HG02970 (cell line): Measurements from ENCODE around the gene DPY19L1.
A peak's percentile ranks its signal among the peaks of the same experiment; 100 is the strongest.
"Not testable (repeated sequence)": the region's sequence is repeated elsewhere in the genome, so short reads cannot be mapped to it uniquely, and the experiment has no call there.

Experiments used
- ATAC-seq: cut with Tn5 transposase; IDR thresholded peaks from one replicate; pipeline ENCODE4 v1.9.1; 2021; ENCODE audit warnings: mild to moderate bottlenecking, moderate library complexity, moderate number of reproducible peaks; ENCODE audit not compliant: unreplicated experiment, low FRiP score

The DPY19L1 gene

GRCh38 chr7:35037211-35037525 is at the start of gene DPY19L1:
Gene DPY19L1 (minus strand): TSS chr7:35037485. CDS start chr7:35037394, 91 bp downstream.
- peak; percentile 26 for ATAC-seq

DNA sequence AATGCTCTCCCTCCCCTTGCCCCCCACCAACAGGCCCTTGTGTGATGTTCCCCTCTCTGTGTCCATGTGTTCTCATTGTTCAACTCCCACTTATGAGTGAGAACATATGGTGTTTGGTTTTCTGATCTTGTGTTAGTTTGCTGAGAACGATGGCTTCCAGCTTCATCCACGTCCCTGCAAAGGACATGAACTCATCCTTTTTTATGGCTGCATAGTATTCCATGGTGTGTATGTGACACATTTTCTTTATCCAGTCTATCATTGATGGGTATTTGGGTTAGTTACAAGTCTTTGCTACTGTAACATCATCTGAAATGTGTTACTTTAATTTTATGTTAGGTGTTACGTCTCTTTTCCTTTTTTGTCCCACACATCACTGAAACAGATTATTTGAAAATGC is 42.2 kb upstream of the DPY19L1 start:
- not testable (repeated sequence) for ATAC-seq

- ATAC-seq: not testable (repeated sequence)
Measured at GRCh38 chr7:35074008-35074407, 36.7 kb upstream of the DPY19L1 start.

GRCh38 chr7:35072950-35073827 is 35.9 kb upstream of the DPY19L1 start:
- not testable (repeated sequence) for ATAC-seq

DNA sequence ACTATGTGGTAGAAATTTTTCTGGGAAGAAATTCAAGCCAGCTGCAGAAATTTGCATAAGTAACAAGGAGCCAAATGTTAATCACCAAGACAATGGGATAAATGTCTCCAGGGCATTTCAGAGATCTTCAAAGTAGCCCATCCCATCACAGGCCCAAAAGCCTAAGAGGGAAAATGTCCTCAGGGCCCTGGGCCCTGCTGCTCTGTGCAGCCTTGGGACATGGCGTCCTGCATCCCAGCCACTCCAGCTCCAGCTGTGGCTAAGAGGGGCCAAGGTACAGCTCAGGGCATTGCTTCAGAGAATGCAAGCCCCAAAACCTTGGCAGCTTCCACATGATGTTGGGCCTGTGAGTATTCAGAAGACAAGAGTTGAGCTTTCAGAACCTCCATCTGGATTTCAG is 31.8 kb upstream of the DPY19L1 start:
- not testable (repeated sequence) for ATAC-seq

- not testable (repeated sequence) for ATAC-seq
Measured at GRCh38 chr7:35065382-35065781, 28.1 kb upstream of the DPY19L1 start.

DNA sequence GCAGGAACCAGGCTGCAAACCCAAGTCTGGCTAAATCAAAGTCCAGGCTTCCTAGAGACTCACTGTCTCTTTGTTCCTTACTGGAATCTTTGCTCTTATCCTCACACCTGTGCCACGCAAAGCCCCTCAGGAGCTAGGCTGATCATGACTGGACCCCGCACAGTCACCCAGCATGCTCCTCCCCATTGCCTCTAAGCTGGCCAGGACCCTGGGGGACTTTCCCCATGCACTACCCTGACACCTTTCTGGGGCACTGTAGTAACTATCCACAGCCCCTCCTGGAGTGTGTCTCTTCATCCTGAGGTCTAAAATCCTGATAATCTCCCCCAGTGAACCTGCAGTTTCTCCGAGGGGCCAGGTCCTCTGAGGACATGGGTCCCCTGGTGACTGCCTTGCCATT is 21.3 kb upstream of the DPY19L1 start:
- not testable (repeated sequence) for ATAC-seq

DNA sequence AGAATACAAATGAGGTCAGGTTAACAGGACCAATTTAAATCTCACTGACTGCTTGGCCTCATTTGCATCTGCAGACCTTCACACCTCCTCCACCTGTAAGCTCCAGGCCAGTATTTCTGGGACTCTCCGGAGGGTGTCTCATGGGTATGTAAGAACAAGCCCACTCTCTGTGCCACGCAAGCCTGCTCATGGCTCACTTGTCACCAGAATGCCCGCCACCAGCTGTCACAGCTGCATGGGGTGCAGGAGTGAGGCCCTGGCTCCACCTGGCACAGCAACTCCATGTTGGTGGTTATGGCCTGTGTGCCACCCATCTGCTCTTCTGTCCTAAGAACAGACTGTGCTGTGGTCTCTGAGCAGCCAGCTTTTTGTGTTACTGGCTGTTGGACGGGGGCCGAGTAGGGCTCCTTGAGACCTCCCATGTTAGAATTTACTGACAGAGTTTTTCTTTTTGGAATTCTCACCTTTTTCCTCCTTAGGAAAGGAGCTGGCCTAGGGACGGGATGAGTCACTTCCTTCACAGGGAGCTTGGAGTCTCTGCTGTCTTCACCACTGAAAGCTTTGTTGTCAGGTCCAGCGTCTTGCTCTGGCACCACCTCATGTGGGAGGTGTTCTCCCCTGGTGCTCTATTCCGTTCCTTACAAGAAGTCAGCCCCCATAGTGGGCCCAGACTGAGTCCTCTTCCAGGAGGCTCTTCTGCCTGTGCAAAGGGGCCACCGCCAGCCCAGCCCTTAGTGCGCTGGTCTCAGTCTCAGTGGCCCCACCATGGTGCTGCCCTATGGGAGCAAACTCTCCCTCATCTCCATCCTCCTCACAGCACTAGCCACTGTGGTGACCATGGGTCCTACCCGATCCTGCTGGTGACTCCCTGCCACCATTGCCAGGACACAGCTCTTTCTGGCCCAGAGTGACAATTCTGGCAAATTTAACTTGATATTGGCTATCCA is 20.5 kb upstream of the DPY19L1 start:
- ATAC-seq: not testable (repeated sequence)

GRCh38 chr7:35055733-35056132 is 18.4 kb upstream of the DPY19L1 start:
- ATAC-seq: not testable (repeated sequence)

- not testable (repeated sequence) for ATAC-seq
Measured at GRCh38 chr7:35053488-35054175, 16.3 kb upstream of the DPY19L1 start.

GRCh38 chr7:35048390-35048789 is 11.1 kb upstream of the DPY19L1 start:
- not testable (repeated sequence) for ATAC-seq

- ATAC-seq: not testable (repeated sequence)
Measured at GRCh38 chr7:35047912-35048305, 10.6 kb upstream of the DPY19L1 start.

DNA sequence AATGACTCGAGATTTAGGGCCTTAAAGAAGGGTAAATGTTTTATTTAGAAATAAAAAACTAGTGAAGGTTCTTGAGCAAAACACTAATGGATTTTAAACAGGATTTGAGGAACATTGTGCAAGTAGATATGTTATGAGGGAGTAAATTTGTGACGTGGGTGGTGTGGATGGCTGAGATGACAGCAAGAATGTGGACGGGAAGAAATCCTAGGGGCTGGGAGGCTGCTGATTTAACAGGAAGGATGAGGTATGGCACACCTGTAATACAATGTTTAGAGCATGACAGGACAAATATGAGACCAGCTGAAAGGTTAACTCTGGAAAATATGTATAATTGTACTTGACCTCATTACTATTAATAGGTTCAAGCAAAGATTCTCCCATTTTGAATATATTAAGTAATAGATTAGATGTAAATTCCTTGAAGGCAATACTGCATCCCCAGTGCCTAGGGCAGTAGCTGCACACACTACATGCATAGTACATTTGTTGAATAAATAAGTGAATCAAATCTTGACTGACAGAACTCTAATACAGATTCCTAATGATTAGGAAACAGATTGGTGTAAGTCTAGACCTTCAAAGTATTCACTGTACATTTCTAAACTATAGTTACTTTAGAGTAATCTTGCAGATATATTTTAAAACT is 10.1 kb upstream of the DPY19L1 start:
- not testable (repeated sequence) for ATAC-seq

GRCh38 chr7:35043301-35043700 is 6.0 kb upstream of the DPY19L1 start:
- not testable (repeated sequence) for ATAC-seq

DNA sequence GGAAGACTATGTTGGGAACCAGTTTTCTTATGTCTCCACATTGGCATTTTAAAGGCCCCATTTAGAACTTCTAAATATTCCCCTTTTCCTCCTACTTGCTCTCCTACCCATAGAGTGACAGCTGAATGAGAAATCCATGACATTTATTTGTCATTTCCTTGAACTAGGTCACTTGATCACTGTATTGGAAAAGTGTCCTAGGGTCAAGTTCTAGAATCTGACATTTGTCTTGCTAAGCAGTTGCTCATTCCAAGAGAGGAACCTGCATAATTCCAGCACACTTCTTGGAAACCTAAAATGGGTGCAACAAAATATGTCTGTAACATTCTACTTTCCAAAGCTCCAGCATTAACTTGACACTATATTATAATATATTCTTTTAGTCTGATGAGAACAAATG is 3.6 kb upstream of the DPY19L1 start:
- no peak for ATAC-seq

DNA sequence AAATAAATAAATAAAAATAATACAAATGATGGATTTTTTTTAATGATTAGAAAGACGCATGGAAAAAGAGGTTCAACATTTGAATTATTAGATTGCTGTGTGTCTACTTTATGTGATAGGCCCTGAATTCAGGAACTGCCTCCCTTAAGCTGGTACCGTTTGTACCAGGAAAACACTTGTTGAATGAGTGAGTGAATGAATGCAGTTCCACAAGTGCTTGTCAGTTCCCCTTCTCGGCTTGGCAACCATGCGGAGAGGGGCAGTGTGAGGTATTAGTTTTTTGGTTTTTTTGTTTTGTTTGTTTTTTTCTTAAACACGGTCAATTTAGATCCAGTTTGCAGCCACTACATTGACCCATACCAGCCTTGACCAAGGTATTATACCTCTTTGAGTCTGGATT is 2.1 kb upstream of the DPY19L1 start:
- no peak for ATAC-seq

DNA sequence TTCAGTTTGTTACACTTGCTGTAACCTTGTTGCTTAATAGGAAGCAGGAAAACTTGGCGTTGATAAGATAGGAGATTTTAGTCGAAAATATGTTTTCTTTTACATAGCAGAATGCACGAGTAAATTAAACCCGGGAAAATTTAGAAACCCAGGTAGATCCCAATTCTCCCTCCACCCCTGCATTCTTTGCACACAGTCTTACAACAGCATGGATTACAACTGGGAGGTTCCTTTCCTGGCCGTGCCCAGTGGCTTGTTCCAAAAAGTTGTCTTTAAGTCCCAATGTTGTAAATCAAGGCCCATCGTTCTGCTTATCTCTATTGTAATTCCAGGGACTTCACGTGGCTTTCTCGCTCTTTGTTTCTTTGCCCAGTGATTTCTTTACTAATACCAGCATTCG is 1.1 kb upstream of the DPY19L1 start:
- ATAC-seq: no peak

DNA sequence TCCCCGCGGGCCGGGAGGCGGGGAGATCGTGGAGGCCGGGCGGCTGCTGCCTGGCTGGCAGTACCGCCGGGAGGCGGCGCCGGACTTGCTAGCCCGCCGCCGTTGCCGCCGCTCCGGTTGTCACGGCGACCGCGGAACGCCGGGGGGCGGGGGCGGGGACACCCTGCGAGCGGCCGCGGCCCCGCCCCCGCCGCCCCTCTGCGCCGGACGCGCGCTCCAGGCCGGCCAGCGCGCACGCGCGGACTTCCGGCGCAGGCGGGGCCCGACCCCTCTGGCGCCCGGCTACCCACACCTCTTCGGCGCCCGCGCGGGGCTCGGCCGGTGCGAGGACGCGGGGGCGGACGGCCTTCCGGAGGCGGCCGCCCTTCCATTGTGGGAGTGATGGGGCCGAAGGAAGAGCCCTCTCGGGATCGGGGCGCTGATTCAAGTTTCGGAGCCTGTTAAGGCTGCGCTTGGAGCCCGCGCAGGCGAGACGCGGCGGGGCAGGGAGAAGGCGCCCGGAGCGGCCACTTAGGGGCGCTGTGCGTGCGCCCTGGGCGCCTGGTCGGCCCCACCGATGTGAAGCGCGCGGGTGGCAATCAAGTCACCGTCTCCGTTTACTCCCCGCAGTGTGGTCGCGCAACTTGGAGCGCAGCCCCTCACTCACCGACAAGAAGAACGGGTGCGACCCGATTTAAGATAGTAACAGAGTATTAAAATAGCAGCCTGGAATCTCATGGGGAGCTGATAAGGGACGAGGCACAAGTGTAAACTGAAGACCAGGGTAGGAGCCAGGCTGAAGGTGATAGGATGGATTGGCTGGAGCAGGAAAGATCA is 449 bp upstream of the DPY19L1 start:
- peak; percentile 88 for ATAC-seq
